C4-2B (cell line): Measurements from ENCODE around the gene SCAPER.

ENCODE experiments used
- ZFX ChIP-seq: fragments of 450-650 bp; IDR thresholded peaks from 2 replicates; pipeline ENCODE4 v1.6.1; 2017
- TF ChIP-seq, protein P1 (sequence below): fragments of 450-650 bp; conservative IDR thresholded peaks from 2 replicates; pipeline ENCODE4 v1.5.1; 2017; ENCODE audit warnings: mild to moderate bottlenecking

DNA sequence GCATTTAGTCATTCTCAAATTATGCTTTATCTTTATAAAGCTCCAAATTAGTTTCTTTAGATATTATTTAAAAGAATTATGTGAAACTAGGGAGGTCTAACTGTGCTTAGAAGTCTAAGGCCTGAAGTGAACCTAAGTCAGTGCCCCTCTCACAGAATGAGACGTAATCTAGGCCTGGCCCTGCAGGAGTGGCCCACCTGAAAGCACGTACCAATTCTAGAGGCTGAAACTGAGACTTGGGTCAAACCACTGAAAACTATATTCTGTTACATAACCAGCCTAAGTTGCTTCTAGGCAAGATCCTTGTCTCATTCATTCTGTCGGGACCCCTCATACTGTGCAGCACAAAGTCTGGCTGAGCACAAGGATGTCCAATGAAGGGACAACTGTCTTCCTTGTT, 424.9 kb downstream of the SCAPER start:
- TF ChIP-seq, protein P1, sequence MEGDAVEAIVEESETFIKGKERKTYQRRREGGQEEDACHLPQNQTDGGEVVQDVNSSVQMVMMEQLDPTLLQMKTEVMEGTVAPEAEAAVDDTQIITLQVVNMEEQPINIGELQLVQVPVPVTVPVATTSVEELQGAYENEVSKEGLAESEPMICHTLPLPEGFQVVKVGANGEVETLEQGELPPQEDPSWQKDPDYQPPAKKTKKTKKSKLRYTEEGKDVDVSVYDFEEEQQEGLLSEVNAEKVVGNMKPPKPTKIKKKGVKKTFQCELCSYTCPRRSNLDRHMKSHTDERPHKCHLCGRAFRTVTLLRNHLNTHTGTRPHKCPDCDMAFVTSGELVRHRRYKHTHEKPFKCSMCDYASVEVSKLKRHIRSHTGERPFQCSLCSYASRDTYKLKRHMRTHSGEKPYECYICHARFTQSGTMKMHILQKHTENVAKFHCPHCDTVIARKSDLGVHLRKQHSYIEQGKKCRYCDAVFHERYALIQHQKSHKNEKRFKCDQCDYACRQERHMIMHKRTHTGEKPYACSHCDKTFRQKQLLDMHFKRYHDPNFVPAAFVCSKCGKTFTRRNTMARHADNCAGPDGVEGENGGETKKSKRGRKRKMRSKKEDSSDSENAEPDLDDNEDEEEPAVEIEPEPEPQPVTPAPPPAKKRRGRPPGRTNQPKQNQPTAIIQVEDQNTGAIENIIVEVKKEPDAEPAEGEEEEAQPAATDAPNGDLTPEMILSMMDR: no peak
- TF ChIP-seq ZFX: no peak
